Tibial artery (tissue), 4 donors: ENCODE results near the gene VPS45.

Experiments used
- DNase-seq, 2 donors: peaks; one replicate each; pipeline ENCODE4 v3.0.0-alpha.2; 2019
- H3K27ac ChIP-seq, 2 donors: fragments of 200-600 bp; sonication (generic) in 1 of 2; 1 replicate in 1 of 2; 2 replicates in 1 of 2; pipeline ENCODE4 v1.5.1; 2018 to 2019; ENCODE audit warnings: mild to moderate bottlenecking in 1 of 2
- H3K27me3 ChIP-seq, 2 donors: fragments of 200-600 bp; sonication (generic) in 1 of 2; one replicate each; pipeline versions ENCODE4 v1.5.1 to v1.6.0; 2016 to 2019
- H3K36me3 ChIP-seq, 3 donors: fragments of 200-600 bp; sonication (generic) in 2 of 3; one replicate each; pipeline ENCODE4 v1.5.1; 2016 to 2019; ENCODE audit warnings: mild to moderate bottlenecking in 2 of 3
- H3K4me1 ChIP-seq, 4 donors: fragments of 200-600 bp; sonication (generic) in 2 of 4; 1 replicate in 3 of 4; 2 replicates in 1 of 4; pipeline ENCODE4 v1.5.1; 2016 to 2019
- H3K4me3 ChIP-seq, 2 donors: fragments of 200-600 bp; sonication (generic) in 1 of 2; 1 replicate in 1 of 2; 2 replicates in 1 of 2; pipeline ENCODE4 v1.5.1; 2018 to 2019; ENCODE audit warnings: mild to moderate bottlenecking in 2 of 2
- H3K9me3 ChIP-seq, 3 donors: fragments of 200-600 bp; sonication (generic) in 1 of 3; one replicate each; pipeline ENCODE4 v1.5.1; 2016 to 2019
- CTCF ChIP-seq, 2 experiments: fragments of 200-600 bp in 1 of 2; fragments of 450-650 bp in 1 of 2; IDR thresholded peaks; one replicate each; pipeline ENCODE4 v1.5.1; 2017 to 2019; ENCODE audit warnings: antibody characterized with exemption in 2 of 2, mild to moderate bottlenecking in 1 of 2, moderate library complexity in 1 of 2
- intact Hi-C: fragments of 100-400 bp; cut with DNase I; formaldehyde crosslinking; loops from one replicate; pipeline ENCODE4 v1.15.0; 2023; ENCODE audit warnings: low total_unique reads

The VPS45 gene

GRCh38 chr1:150072959-150073358, 5.4 kb downstream of the VPS45 start:
- H3K36me3 ChIP-seq = peaks cover 14 to 45% (median 32%) of the 10 kb centered on the region in 3 donors
- DNase-seq = no peak
- intact Hi-C loops = loop anchor here (2.0 kb wide), 1 partner anchor 96 kb away; no protein-coding TSS in a partner anchor
- no peaks in the 10 kb centered on the region for H3K9me3 ChIP-seq
- peak; percentile 53 to 59 for TF ChIP-seq CTCF (IDR thresholded peaks at IDR 0.05)
- H3K4me1 ChIP-seq = peaks cover 0 to 27% (median 16%) of the 10 kb centered on the region in 4 donors
- peak overlapping the region in 1 of 2 donors; percentile 25 for H3K27ac ChIP-seq
- H3K27me3 ChIP-seq = no peaks in the 10 kb centered on the region
- H3K4me3 ChIP-seq = no peak overlapping the region

GRCh38 chr1:150073516-150073915, 5.9 kb downstream of the VPS45 start:
- H3K9me3 ChIP-seq = no peaks in the 10 kb centered on the region

GRCh38 chr1:150076066-150076465, 8.5 kb downstream of the VPS45 start:
- no peaks in the 10 kb centered on the region for H3K27me3 ChIP-seq
- intact Hi-C loops = no loop called here
- no peak for DNase-seq
- H3K4me1 ChIP-seq = peaks cover 0 to 19% (median 4%) of the 10 kb centered on the region in 4 donors
- peaks cover 29 to 62% (median 54%) of the 10 kb centered on the region in 3 donors for H3K36me3 ChIP-seq
- H3K4me3 ChIP-seq = no peak overlapping the region
- no peaks in the 10 kb centered on the region for H3K9me3 ChIP-seq
- H3K27ac ChIP-seq = no peak overlapping the region
- TF ChIP-seq CTCF (IDR thresholded peaks at IDR 0.05) = no peak

More at GRCh38 chr1:150073516-150073915, 5.9 kb downstream of the VPS45 start:
- H3K36me3 ChIP-seq = peaks cover 19 to 50% (median 37%) of the 10 kb centered on the region in 3 donors
- intact Hi-C loops = loop anchor here (2.0 kb wide), 1 partner anchor 95 kb away; no protein-coding TSS in a partner anchor
- DNase-seq = no peak
- TF ChIP-seq CTCF (IDR thresholded peaks at IDR 0.05) = no peak
- H3K27ac ChIP-seq = peak overlapping the region in 1 of 2 donors; percentile 25
- H3K4me1 ChIP-seq = peaks cover 0 to 23% (median 15%) of the 10 kb centered on the region in 4 donors
- H3K27me3 ChIP-seq = no peaks in the 10 kb centered on the region
- H3K4me3 ChIP-seq = no peak overlapping the region

- H3K36me3 ChIP-seq = peaks cover 26 to 68% (median 63%) of the 10 kb centered on the region in 3 donors
- intact Hi-C loops = no loop called here
These were observed 9.4 kb downstream of the VPS45 start for GRCh38 chr1:150076985-150077384.

GRCh38 chr1:150080784-150081183, 13.2 kb downstream of the VPS45 start:
- Histone ChIP-seq H3K9me3 (no peaks in the 10 kb centered on the region), H3K27me3 (no peaks in the 10 kb centered on the region), H3K4me3 (no peak overlapping the region), H3K36me3 (peaks cover 34 to 64% (median 64%) of the 10 kb centered on the region in 3 donors), H3K4me1 (peaks cover 0 to 33% (median 2%) of the 10 kb centered on the region in 4 donors), H3K27ac (peak overlapping the region; percentile 55 to 72)
- no peak for DNase-seq
- intact Hi-C loops = no loop called here
- no peak for TF ChIP-seq CTCF (IDR thresholded peaks at IDR 0.05)

More at GRCh38 chr1:150076985-150077384, 9.4 kb downstream of the VPS45 start:
- Histone ChIP-seq H3K27ac (no peak overlapping the region), H3K27me3 (no peaks in the 10 kb centered on the region), H3K4me3 (no peak overlapping the region), H3K9me3 (no peaks in the 10 kb centered on the region), H3K4me1 (peaks cover 0 to 27% (median 4%) of the 10 kb centered on the region in 4 donors)
- DNase-seq = no peak
- no peak for TF ChIP-seq CTCF (IDR thresholded peaks at IDR 0.05)
